ENCODE results near the gene MAMLD1.

Gene MAMLD1

DNA sequence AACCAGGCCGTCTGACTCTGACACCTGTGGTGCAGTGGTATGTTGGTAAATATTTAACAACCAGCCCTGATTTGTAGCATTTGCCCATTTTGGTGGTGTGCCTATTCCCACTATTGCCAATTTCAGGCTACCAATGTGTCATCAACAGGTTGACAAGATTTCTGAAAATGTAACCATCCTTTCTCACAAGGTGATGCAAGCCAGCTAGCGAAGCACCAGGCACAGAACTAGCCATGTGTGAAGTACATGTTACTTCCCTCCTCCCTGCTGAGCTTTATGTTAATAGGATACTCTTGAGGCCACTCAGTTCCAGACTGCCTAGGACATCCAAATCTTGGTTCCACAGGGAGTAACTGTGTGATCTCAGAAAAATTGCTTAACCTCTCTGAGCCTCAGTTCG, 7.2 kb upstream of the MAMLD1 start:
- TF ChIP-seq CTCF (IDR thresholded peaks at IDR 0.05; ENCODE audit: insufficient read depth, low read length, poor library complexity, severe bottlenecking), result no peak
- H3K27me3 ChIP-seq (replicated peaks; ENCODE audit: control insufficient read depth, insufficient read depth, low read length), result no peaks in the 10 kb centered on the region
- no peaks in the 10 kb centered on the region for H3K36me3 ChIP-seq (ENCODE audit: control insufficient read depth, insufficient read depth, low read length)
- DNase-seq (ENCODE audit: extremely low read depth, insufficient read length), result no peak
- no peak overlapping the region for H3K4me3 ChIP-seq (replicated peaks; ENCODE audit: low read depth, low read length)

- TF ChIP-seq CTCF (IDR thresholded peaks at IDR 0.05; ENCODE audit: insufficient read depth, low read length, poor library complexity, severe bottlenecking), result no peak
- no peak for DNase-seq (ENCODE audit: extremely low read depth, insufficient read length)
- H3K36me3 ChIP-seq (ENCODE audit: control insufficient read depth, insufficient read depth, low read length), result no peaks in the 10 kb centered on the region
- peaks cover 1% of the 10 kb centered on the region; the same call in 1 of the 2 replicates for H3K27me3 ChIP-seq (replicated peaks; ENCODE audit: control insufficient read depth, insufficient read depth, low read length)
- no peak overlapping the region for H3K4me3 ChIP-seq (replicated peaks; ENCODE audit: low read depth, low read length)
Observed at GRCh38 chrX:150357790-150358189, 5.3 kb upstream of the MAMLD1 start.

GRCh38 chrX:150358651-150359050, 4.5 kb upstream of the MAMLD1 start:
- H3K27me3 ChIP-seq (replicated peaks; ENCODE audit: control insufficient read depth, insufficient read depth, low read length), result peaks cover 1% of the 10 kb centered on the region; the same call in 1 of the 2 replicates
- DNase-seq (ENCODE audit: extremely low read depth, insufficient read length), result no peak
- no peak for TF ChIP-seq CTCF (IDR thresholded peaks at IDR 0.05; ENCODE audit: insufficient read depth, low read length, poor library complexity, severe bottlenecking)
- no peaks in the 10 kb centered on the region for H3K36me3 ChIP-seq (ENCODE audit: control insufficient read depth, insufficient read depth, low read length)
- no peak overlapping the region for H3K4me3 ChIP-seq (replicated peaks; ENCODE audit: low read depth, low read length)

- Histone ChIP-seq H3K4me3 (replicated peaks; ENCODE audit: low read depth, low read length) (no peak overlapping the region), H3K27me3 (replicated peaks; ENCODE audit: control insufficient read depth, insufficient read depth, low read length) (peaks cover 1% of the 10 kb centered on the region; the same call in 1 of the 2 replicates), H3K36me3 (ENCODE audit: control insufficient read depth, insufficient read depth, low read length) (no peaks in the 10 kb centered on the region)
- no peak for DNase-seq (ENCODE audit: extremely low read depth, insufficient read length)
- TF ChIP-seq CTCF (IDR thresholded peaks at IDR 0.05; ENCODE audit: insufficient read depth, low read length, poor library complexity, severe bottlenecking), result no peak
Observed at GRCh38 chrX:150360331-150360730, 2.8 kb upstream of the MAMLD1 start.

DNA sequence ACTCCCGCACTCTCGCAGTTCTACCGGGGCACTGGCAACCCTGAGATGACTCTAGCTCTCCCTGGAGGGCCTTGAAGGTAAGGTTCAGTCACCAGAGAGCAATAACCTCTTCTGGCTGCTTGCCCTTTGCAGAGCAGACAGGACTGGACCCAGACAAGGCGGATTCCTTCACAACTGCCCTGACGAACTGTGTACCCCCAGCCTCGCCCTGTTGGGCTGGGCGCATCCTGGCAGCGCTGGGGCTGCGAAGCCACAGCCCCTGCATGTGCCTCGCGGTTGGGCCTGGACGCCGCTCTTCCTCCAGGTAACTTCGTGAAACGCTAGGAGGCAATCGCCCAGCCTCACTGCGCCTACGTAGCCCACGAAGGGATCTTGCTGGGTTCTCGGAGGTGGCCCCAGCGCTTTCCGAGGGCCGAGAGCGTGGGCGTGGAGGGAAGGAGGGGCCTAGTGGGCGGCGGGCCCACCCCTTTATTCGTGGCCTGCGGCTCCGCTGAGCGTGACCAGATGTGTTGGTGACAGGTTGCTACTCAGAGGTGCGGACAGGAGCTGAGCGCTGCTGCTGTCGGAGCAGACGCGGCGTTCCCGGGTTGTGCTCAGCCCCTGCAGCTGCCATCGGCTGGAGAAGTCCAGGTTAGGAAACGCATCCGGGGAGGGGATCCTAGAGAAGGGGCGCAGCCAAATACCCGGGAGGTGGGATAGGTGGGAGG, 1.9 kb upstream of the MAMLD1 start:
- DNase-seq (ENCODE audit: extremely low read depth, insufficient read length), result no peak
- H3K4me3 ChIP-seq (replicated peaks; ENCODE audit: low read depth, low read length), result no peak overlapping the region
- H3K36me3 ChIP-seq (ENCODE audit: control insufficient read depth, insufficient read depth, low read length), result no peaks in the 10 kb centered on the region
- peaks cover 1% of the 10 kb centered on the region; the same call in 1 of the 2 replicates for H3K27me3 ChIP-seq (replicated peaks; ENCODE audit: control insufficient read depth, insufficient read depth, low read length)
- TF ChIP-seq CTCF (IDR thresholded peaks at IDR 0.05; ENCODE audit: insufficient read depth, low read length, poor library complexity, severe bottlenecking), result no peak
